Suprapubic skin (tissue), 4 donors: Measurements from ENCODE around the gene IRF2BP2. TPM values are rescaled to one million over a fixed set of nuclear protein-coding genes. Genes with fewer than 3 reads are reported as not detected.

Source experiments
- DNase-seq, 2 donors: peaks; one replicate each; pipeline ENCODE4 v3.0.0-alpha.2; 2019; ENCODE audit warnings: low spot score in 2 of 2
- H3K27ac ChIP-seq: fragments of 200-600 bp; sonication (generic); one replicate; pipeline ENCODE4 v1.5.1; 2019
- H3K27me3 ChIP-seq: fragments of 200-600 bp; sonication (generic); one replicate; pipeline ENCODE4 v1.5.1; 2019
- H3K36me3 ChIP-seq: fragments of 200-600 bp; sonication (generic); one replicate; pipeline ENCODE4 v1.5.1; 2019
- H3K4me1 ChIP-seq: fragments of 200-600 bp; sonication (generic); one replicate; pipeline ENCODE4 v1.5.1; 2019
- H3K4me3 ChIP-seq: fragments of 200-600 bp; sonication (generic); one replicate; pipeline ENCODE4 v1.5.1; 2019; ENCODE audit warnings: mild to moderate bottlenecking
- H3K9me3 ChIP-seq: fragments of 200-600 bp; sonication (generic); one replicate; pipeline ENCODE4 v1.5.1; 2019
- CTCF ChIP-seq, 2 donors: fragments of 200-600 bp in 1 of 2; fragments of 450-650 bp in 1 of 2; sonication (generic) in 1 of 2; IDR thresholded peaks; one replicate each; pipeline ENCODE4 v1.5.1; 2016 to 2019; ENCODE audit warnings: antibody characterized with exemption in 2 of 2, mild to moderate bottlenecking in 1 of 2, moderate library complexity in 1 of 2
- EP300 ChIP-seq: sonication (generic); formaldehyde crosslinking; IDR thresholded peaks from one replicate; pipeline ENCODE4 v1.6.1; 2017; ENCODE audit warnings: antibody characterized with exemption
- POLR2A ChIP-seq, 2 donors: fragments of 450-650 bp; IDR thresholded peaks; one replicate each; pipeline ENCODE4 v1.6.1; 2017; ENCODE audit warnings: antibody characterized with exemption in 2 of 2, mild to moderate bottlenecking in 2 of 2, moderate library complexity in 2 of 2
- POLR2AphosphoS5 ChIP-seq, 3 donors: sonication (generic); formaldehyde crosslinking; IDR thresholded peaks; one replicate each; pipeline ENCODE4 v1.6.1; 2017; ENCODE audit warnings: antibody characterized with exemption in 3 of 3
- WGBS: methylation state at CpG from one replicate; pipeline ENCODE4 v1.1.5; 2018; 5-methylcytosine and 5-hydroxymethylcytosine counted together
- total RNA-seq, 4 donors: library from RNA; depleted of rRNA; stranded (reverse); fragments of >200 nt; gene quantifications; one replicate each; pipeline ENCODE4 v1.1.0, GENCODE V29; 2016

Gene IRF2BP2
- total RNA-seq, 4 donors from 2014 or later: 129 to 195 (median 159) TPM

- H3K36me3 ChIP-seq: no peaks in the 10 kb centered on the region
- peak overlapping the region; percentile 11 for H3K27ac ChIP-seq
- H3K27me3 ChIP-seq: no peaks in the 10 kb centered on the region
- H3K4me3 ChIP-seq: no peak overlapping the region
- 92% methylated on average over 5 of the region's 5 CpGs for WGBS
- no peak for DNase-seq
- peaks cover 36% of the 10 kb centered on the region for H3K4me1 ChIP-seq
- no peaks in the 10 kb centered on the region for H3K9me3 ChIP-seq
- no peak for TF ChIP-seq POLR2AphosphoS5 (IDR thresholded peaks at IDR 0.05)
- TF ChIP-seq EP300: no peak
- TF ChIP-seq POLR2A (IDR thresholded peaks at IDR 0.05): no peak
- TF ChIP-seq CTCF (IDR thresholded peaks at IDR 0.05): no peak
These were observed 23.7 kb downstream of the IRF2BP2 start for GRCh38 chr1:234586304-234586703.

GRCh38 chr1:234585330-234586055, 24.5 kb downstream of the IRF2BP2 start:
- Histone ChIP-seq H3K36me3 (no peaks in the 10 kb centered on the region), H3K4me3 (no peak overlapping the region), H3K4me1 (peaks cover 34% of the 10 kb centered on the region), H3K27me3 (no peaks in the 10 kb centered on the region), H3K27ac (peak overlapping the region; percentile 55), H3K9me3 (no peaks in the 10 kb centered on the region)
- DNase-seq: no peak
- 41% methylated on average over 8 of the region's 8 CpGs for WGBS
- TF ChIP-seq CTCF (IDR thresholded peaks at IDR 0.05) (no peak), POLR2AphosphoS5 (IDR thresholded peaks at IDR 0.05) (no peak), POLR2A (IDR thresholded peaks at IDR 0.05) (no peak), EP300 (no peak)

- H3K4me1 ChIP-seq: peaks cover 29% of the 10 kb centered on the region
- no peaks in the 10 kb centered on the region for H3K27me3 ChIP-seq
- WGBS: 44% methylated on average over 4 of the region's 4 CpGs
- H3K9me3 ChIP-seq: no peaks in the 10 kb centered on the region
- peak overlapping the region; percentile 55 for H3K27ac ChIP-seq
- H3K4me3 ChIP-seq: no peak overlapping the region
- no peak for DNase-seq
- no peak for TF ChIP-seq POLR2AphosphoS5 (IDR thresholded peaks at IDR 0.05)
- H3K36me3 ChIP-seq: no peaks in the 10 kb centered on the region
These were observed 25.1 kb downstream of the IRF2BP2 start for GRCh38 chr1:234584926-234585325.

- no peak for DNase-seq
- no peak for TF ChIP-seq CTCF (IDR thresholded peaks at IDR 0.05)
- TF ChIP-seq EP300: no peak
- no peak for TF ChIP-seq POLR2A (IDR thresholded peaks at IDR 0.05)
- TF ChIP-seq POLR2AphosphoS5 (IDR thresholded peaks at IDR 0.05): no peak
These were observed 25.6 kb downstream of the IRF2BP2 start for GRCh38 chr1:234584420-234584805.

GRCh38 chr1:234583755-234584419, 26.1 kb downstream of the IRF2BP2 start:
- H3K4me3 ChIP-seq: no peak overlapping the region
- H3K4me1 ChIP-seq: peaks cover 20% of the 10 kb centered on the region
- DNase-seq: no peak
- 81% methylated on average over 9 of the region's 9 CpGs for WGBS
- no peak for TF ChIP-seq CTCF (IDR thresholded peaks at IDR 0.05)
- TF ChIP-seq POLR2A (IDR thresholded peaks at IDR 0.05): no peak
- TF ChIP-seq POLR2AphosphoS5 (IDR thresholded peaks at IDR 0.05): no peak
- TF ChIP-seq EP300: no peak
- H3K36me3 ChIP-seq: no peaks in the 10 kb centered on the region
- no peaks in the 10 kb centered on the region for H3K9me3 ChIP-seq
- no peaks in the 10 kb centered on the region for H3K27me3 ChIP-seq
- H3K27ac ChIP-seq: no peak overlapping the region

More at GRCh38 chr1:234584420-234584805, 25.6 kb downstream of the IRF2BP2 start:
- H3K4me3 ChIP-seq: no peak overlapping the region
- H3K27me3 ChIP-seq: no peaks in the 10 kb centered on the region
- peaks cover 23% of the 10 kb centered on the region for H3K4me1 ChIP-seq
- no peaks in the 10 kb centered on the region for H3K36me3 ChIP-seq
- WGBS: 79% methylated on average over 6 of the region's 6 CpGs
- H3K27ac ChIP-seq: peak overlapping the region; percentile 55
- no peaks in the 10 kb centered on the region for H3K9me3 ChIP-seq
